GM19467 (cell line): ENCODE measurements around the gene PPP6R3.
"Not testable (repeated sequence)": the region's sequence is repeated elsewhere in the genome, so short reads cannot be mapped to it uniquely, and the experiment has no call there.

Source experiments
- ATAC-seq: cut with Tn5 transposase; IDR thresholded peaks from one replicate; pipeline ENCODE4 v1.9.1; 2021; ENCODE audit warnings: mild to moderate bottlenecking, moderate library complexity; ENCODE audit not compliant: unreplicated experiment

Gene PPP6R3

GRCh38 chr11:68639322-68639721 lies 178.8 kb downstream of the PPP6R3 start:
- not testable (repeated sequence) for ATAC-seq

DNA sequence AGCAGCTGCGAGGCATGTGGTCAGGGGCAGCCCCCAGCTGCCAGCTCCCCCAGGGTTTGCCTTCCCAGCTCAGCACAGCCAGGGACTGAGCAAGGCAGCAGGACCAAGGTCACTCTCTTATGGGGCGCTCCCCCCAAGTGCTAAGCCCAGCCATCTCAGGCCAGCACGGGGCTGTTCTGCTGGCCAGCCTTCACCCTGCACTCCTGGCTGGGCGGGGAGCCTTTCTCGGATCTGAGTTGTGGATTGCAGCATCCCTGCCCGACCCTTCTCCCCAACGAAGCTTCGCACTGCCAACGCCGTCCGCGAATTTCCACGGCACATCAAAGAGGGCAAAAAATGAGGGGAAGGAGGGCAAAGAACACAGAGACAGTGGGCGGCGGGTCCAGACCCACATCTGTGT lies 181.3 kb downstream of the PPP6R3 start:
- ATAC-seq = no peak

DNA sequence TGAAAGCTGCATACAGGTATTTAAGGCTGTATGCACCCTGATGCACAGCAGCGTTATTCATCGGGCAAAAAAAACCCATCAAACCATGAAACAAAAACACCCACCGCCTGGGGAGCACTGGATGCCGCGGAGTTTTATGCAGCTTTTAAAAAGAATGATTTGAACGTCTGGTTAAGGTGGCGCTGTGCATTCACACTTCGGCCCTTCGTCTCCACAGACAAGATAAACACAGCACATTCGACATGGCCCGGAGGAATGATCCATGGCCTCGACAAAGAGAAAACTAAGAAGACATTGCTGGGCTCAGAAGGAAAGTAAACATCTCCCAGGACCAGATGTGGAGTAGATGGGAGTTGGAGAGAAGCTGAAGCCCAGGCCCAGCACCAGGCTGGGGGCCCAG lies 183.0 kb downstream of the PPP6R3 start:
- no peak for ATAC-seq

DNA sequence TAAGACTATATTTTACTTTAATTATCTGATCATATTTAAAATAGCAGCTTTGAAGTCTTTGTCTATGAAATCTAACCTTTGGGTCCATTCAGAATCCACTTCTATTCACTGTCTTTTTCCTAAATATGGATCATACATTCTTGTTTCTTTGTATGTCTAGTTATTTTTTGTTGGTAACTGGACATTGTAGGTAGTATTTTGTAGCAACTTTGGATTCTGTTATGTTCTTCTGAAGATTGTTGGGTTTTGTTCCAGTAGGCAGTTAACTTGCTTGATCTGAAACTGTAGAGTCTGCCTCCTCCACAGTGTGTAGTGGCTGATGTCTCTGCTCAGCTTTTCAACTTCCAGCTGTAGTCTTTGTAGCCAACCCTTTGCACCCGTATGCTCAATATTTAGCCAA lies 186.3 kb downstream of the PPP6R3 start:
- no peak for ATAC-seq

GRCh38 chr11:68649851-68650555 lies 189.5 kb downstream of the PPP6R3 start:
- no peak for ATAC-seq

- ATAC-seq = no peak
Observed at GRCh38 chr11:68650801-68651200, 190.2 kb downstream of the PPP6R3 start.

DNA sequence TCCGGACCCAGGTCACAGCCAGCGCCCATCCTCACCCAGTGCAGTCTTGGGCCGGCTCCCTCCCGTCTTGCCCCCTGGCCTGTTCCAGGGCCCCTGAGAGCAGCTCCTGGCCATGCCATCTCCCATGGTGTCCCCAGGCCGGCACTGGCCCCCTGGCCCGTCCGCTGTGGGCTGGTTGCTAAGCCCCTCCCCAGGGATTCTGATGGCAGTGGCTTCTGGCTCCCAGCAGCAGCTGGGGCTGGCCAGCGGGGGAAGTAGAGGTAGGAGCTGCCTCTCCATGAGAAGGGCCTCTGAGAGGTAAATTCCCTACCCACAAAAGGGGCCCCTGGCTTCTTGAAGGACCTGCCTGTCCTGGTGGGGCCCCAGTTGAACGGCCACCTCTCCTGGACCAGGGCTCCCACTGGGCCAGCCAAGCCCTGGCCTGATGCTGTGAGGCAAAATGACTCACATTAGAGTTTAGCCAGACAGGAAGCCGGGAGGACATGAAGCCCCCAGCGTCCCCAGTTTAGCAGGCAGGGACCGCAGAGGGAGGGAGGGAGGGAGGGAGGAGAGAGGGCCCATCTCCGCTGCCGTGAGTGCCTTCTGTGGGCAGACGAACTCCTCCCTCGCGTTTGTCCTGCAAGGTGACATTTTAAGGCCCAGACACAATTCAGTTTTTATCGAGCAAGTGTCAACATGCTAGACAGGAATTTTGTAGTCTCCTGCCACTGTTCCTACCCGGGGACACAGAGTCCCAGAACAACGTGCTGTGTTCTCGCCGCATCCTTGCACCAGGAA lies 190.8 kb downstream of the PPP6R3 start:
- no peak for ATAC-seq

- no peak for ATAC-seq
Observed at GRCh38 chr11:68651985-68652682, 191.6 kb downstream of the PPP6R3 start.

DNA sequence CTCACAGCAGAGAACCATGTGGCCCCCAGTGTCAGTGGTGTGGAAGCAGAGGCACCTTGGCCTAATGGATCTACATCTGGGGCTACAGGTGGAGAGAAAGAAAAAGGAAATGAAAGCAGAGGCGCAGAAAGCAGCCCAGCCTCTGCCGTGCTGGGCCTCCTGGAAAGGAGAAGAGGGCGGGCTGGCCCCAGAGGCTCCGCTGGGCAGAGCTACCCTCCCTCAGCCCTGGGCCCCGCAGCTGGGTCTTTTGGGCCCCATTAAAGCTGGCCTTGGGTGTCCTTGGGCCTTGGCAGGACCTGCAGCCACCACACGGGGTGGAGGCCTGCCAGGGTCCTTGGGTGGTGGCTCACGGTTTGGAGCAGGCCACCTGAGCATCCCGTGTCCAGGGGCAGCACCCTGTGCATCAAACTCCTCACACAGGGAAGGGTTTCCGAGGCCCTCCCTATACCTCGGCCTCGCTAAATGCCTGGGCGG lies 192.2 kb downstream of the PPP6R3 start:
- no peak for ATAC-seq

DNA sequence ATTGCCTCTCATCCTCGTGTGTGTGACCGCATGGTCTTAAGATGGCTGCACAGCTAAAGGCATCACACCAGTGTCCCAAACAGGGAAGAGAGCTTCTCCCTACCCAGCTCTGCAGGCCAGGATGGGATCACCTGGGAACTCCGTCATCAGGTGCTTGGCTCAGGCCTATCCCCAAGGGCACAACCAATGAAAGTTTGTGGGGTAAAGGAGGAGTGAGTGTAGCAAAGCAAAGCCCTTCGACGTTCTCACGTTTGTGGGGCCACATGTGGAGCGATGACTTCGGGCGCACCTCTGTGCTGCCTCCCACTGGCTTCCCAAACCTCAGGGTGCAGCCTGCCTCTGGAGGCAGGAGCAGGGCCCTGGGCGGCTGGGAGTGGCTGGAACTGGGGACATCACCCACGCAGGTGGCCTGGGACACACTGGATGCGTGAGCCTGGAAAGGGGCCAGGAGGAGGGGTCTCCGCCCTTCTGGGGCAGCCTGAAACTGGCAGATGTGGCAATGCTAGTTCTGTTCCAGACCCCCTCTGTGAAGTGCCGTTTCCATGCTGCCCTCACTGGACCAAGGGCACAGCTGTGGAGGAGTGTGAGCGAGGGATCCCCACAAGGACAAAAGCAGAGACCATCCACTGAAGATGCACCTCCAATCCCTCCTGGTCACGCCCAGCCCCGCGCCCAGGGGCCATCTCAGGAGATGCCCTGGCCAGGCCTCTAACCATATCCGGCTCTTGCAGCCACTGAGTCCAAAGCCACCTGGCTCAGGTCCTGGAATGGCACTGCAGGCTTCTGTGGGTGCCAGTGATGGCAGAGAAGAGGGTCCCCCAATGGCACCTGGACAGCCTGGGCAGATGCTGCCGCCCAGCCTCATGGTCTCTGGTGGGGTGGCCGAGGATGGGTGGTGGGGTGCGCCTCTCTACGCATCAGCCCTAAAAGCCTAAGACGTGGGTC lies 193.2 kb downstream of the PPP6R3 start:
- no peak for ATAC-seq

- no peak for ATAC-seq
Observed at GRCh38 chr11:68654978-68655377, 194.4 kb downstream of the PPP6R3 start.

- no peak for ATAC-seq
Observed at GRCh38 chr11:68655406-68655805, 194.9 kb downstream of the PPP6R3 start.

DNA sequence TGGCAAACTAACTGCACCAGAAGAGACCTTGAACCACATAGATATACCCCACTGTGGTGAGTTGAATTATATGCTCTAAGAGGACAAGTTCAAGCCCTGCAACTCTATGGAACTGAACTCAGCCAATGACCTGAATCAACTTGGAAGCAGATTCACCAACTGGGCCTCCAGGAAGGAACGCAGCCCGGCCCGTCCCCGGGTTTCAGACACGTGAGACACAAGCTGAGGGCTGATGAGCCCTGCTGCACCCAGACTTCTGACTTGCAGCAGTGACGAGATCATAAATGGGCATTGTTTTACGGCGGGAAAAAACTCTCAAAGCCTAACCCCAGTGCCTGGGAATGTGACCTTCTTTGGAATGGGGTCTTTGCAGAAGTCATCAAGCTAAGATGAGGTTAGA lies 195.3 kb downstream of the PPP6R3 start:
- ATAC-seq = no peak

DNA sequence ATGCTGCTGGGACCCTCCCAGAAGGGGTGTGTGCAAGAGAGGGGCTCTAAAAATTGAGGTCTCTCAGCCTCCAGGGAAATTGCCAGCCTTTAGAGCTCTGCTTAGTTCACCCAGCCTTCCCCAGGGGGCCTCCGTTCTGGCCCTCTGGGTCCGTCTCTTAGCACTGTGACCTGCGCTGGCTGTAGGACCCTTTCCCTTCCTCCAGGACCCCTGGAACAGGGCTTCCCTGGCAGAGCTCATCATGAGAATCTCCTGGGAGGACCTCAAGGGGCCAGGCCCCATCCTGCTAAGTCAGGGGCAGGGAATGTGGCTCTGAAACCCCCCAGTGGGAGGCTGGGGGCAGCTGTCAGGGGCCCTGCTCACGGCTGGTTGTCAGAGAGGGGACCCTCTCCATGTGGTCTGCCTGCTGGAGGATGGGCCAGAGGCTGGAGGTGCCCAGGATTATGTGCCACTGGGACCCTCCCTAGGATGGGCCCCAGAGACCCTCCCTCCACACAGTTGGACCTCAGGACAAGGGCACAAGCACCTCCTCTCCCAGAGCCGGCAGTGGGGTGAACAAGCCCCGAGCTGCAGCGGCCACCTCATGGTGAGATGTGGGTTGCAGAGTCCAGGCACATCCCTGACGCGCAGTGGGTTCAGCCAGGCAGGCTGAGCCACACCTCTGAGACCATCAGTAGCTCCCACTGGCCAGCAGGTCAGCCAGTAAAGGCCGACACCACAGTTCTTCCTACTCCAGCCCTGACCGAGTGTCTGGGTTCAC lies 196.6 kb downstream of the PPP6R3 start:
- no peak for ATAC-seq

- ATAC-seq = no peak
Observed at GRCh38 chr11:68658097-68658496, 197.5 kb downstream of the PPP6R3 start.

DNA sequence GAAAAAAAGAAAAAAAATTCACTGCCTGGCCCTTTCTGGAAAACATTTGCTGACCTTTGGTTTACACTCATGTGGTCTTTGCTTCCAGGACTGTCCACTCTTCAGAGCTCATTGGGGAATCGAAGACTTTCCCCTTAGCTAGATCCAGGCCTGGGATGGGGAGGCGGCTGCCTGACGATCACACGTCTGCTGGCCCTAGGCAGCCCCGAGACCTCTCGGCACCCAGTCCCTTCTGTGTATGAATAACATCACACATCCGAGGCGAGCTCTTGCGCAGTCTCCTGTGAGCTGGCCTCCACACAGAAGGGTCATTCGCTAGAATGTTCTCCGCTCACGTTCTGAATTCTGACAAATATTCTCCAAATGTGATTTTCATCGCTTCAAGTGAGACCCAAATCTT lies 198.1 kb downstream of the PPP6R3 start:
- ATAC-seq = no peak

GRCh38 chr11:68659158-68659921 lies 198.8 kb downstream of the PPP6R3 start:
- no peak for ATAC-seq

DNA sequence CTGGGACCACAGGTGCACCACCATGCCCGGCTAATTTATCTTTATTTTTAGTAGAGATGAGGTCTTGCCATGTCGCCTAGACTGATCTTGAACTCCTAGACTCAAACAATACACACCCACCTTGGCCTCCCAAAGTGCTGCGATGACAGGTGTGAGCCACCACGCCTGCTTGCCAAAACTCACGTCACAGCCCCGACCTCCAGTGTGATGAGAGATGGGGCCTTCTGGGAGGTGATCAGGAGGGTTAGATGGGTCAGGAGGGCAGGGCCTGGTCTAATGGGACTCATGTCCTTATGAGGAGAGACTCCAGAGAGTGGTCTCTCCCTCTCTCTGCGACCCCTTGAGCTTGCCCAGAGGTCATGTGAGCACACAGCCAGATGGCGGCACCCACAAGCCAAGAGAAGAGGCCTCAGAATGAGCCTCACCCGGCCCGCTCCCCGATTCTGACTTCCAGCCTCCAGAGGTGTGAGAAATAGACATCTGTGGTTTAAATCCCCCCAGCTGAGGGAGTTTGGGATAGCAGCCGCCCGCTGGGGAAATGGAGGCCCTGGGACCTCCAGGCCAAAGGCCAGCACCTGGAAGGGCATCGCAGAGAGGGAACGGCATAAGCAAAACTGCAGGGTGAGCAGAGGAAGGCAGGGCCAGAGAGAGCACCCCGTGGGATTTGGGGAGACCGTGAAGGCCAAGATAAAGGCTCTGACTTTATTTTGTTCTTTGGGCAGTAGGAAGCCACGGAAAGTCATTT lies 199.7 kb downstream of the PPP6R3 start:
- ATAC-seq = no peak
